SIG-M5 treated with dmso at 0.1 percent for 504 hours (cell line): ENCODE data around the gene SERPINH1.

Experiments used
- DNase-seq: peaks from one replicate; lab custom pipeline; 2025; ENCODE audit not compliant: unreplicated experiment; lab: John Stamatoyannopoulos, UW

Gene SERPINH1

GRCh38 chr11:75594211-75594610 lies 32.2 kb downstream of the SERPINH1 start:
- DNase-seq: no peak

- no peak for DNase-seq
Measured at GRCh38 chr11:75595429-75595828, 33.4 kb downstream of the SERPINH1 start.

DNA sequence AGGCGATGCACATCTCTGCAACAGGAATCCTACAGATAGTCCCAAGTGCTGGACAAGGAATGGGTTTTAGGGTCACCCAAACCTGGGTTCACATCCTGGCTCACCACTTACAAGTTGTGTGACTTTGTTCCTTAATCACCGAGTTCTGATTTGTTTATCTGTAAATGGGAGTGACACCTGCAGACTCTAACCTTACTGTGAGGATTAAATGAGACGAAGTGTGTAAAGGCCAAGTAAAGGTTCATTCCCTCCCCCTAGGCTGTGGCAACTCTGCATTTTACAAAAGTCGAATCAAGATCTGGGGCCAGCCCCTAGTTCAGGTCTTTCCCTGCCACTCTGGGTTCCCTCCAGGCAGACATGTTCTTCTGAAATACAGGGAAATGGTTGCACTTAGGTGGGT lies 34.9 kb downstream of the SERPINH1 start:
- no peak for DNase-seq

GRCh38 chr11:75597636-75598035 lies 35.6 kb downstream of the SERPINH1 start:
- DNase-seq: peak; percentile 36

DNA sequence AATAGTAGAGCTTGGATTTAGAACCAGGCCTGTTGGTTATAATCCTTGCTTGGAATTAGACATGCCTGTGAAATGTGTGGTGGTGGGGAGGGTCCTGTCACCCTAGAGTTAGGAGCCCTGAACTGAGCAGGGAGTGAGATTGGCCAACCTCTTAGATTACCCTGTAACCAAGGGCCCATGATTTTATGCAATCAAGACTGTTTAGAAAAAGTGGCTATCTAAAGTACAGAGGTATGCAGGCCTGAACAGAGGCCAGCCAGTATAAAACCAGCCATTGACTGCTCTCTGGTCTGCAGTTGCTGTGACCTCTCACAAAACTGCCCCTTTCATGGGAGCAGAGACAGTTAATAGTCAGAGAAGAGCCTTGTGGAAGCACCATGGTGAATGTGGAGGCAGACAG lies 36.2 kb downstream of the SERPINH1 start:
- no peak for DNase-seq

DNA sequence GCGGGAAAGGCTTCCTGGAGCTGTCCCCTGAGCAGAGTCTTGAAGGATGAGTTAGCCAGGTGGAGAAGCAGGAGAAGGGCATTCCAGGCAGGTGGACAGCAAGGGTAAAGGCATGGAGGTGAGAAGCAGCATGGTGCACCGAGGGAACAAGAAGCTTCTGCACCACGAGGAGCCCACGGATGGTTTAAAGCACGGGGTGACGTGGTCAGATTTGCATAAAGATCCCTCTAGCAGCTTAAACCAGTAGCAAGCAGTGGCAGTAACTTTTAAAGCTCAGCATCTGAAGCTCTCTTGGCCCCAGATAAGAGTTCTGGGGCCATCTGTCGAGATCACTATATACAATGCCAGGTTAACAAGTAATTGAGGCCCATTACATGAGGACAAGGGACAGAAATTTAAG lies 36.8 kb downstream of the SERPINH1 start:
- no peak for DNase-seq

- DNase-seq: no peak
Measured at GRCh38 chr11:75600356-75600755, 38.3 kb downstream of the SERPINH1 start.

DNA sequence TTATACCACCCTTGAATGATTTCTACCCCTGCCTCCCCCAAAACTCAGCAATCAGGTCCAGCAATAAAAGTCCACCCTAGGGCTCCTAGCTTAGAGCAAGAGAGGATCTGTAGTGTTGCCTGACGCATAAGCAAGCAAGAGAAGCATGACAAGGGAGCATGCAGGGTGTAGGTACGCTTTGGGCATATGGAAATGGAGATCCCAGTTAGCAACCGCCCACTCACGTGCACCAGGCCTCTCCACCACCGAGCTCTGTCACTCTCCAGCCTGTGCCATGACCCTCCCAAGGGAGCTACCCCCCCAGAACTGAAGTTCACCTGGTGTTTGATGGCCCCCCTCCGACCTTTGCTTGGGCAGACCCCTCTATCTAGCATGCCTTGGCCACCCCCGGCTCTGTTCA lies 39.4 kb downstream of the SERPINH1 start:
- no peak for DNase-seq

- no peak for DNase-seq
Measured at GRCh38 chr11:75602951-75603350, 40.9 kb downstream of the SERPINH1 start.

DNA sequence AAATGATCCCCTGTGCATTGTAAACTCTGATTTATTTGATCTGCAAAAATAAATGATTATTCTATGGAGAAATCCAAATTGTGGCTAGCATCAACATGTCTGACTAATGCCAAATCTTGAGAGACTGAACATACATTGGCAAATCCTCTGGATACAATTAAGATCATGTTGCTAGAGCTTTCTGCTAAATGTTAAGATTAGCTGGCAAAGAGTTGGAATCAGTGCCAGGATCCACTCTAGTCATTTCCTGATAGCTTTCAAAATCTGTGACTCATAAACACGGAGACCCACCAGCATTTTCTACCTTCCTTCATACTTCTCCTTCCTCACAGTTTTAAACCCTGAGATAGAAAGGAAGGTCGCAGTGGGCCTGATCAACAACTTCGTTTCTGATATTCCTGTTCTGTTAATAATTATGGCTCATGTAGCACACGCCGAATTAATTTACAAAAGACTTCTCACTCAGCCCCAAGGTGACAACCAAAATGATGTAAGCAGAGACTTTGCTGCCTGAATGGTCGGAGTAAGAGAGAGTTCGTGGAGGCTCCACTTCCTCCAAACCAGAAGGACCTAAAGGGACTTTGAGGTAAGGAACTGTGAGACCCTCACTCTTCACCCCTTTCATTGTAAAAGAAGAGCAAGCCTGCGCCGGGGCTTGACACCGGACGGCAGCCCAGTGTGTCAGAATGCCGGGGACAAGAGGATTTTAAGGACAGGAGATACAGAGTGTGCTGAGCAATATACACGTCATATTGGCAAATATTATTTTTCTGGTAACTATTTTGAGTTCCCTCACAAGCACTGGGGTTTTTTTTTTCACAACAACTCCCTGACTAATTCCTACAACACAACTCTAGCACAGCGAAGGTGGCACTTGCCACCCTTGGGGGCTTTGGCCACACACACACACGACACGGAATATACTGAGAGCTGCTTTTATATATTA lies 42.0 kb downstream of the SERPINH1 start:
- no peak for DNase-seq

- DNase-seq: no peak
Measured at GRCh38 chr11:75606099-75606498, 44.0 kb downstream of the SERPINH1 start.

GRCh38 chr11:75611823-75612222 lies 49.8 kb downstream of the SERPINH1 start:
- DNase-seq: no peak

- no peak for DNase-seq
Measured at GRCh38 chr11:75615751-75616150, 53.7 kb downstream of the SERPINH1 start.

DNA sequence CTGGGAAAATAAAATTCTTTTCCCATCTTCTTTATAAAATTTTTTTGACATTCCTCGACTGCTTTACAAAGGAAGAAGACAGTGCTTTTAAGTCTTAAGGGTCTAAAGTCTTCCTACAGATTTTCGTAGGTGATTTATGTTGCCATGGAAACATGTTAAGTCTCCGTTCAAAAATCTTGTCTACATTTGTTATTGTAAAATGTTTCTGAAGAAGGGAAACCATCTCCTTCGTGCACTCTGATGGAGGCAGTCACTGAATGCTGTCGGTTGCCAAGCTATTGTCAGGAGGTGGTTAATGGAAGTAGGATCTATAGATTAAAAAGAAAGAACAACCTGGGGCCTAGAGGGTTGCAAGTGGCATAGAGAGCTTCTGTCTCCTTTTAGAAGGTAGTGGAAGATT lies 54.2 kb downstream of the SERPINH1 start:
- DNase-seq: no peak
